CD4-positive, alpha-beta T cell treated with Interleukin-2 at 100 ng/mL for 4 hours (primary cell): ENCODE measurements around the gene LIN28B.

Source experiments
- DNase-seq: peaks from one replicate; pipeline ENCODE4 v3.0.0-alpha.2; 2020; ENCODE audit warnings: low spot score

The LIN28B gene

DNA sequence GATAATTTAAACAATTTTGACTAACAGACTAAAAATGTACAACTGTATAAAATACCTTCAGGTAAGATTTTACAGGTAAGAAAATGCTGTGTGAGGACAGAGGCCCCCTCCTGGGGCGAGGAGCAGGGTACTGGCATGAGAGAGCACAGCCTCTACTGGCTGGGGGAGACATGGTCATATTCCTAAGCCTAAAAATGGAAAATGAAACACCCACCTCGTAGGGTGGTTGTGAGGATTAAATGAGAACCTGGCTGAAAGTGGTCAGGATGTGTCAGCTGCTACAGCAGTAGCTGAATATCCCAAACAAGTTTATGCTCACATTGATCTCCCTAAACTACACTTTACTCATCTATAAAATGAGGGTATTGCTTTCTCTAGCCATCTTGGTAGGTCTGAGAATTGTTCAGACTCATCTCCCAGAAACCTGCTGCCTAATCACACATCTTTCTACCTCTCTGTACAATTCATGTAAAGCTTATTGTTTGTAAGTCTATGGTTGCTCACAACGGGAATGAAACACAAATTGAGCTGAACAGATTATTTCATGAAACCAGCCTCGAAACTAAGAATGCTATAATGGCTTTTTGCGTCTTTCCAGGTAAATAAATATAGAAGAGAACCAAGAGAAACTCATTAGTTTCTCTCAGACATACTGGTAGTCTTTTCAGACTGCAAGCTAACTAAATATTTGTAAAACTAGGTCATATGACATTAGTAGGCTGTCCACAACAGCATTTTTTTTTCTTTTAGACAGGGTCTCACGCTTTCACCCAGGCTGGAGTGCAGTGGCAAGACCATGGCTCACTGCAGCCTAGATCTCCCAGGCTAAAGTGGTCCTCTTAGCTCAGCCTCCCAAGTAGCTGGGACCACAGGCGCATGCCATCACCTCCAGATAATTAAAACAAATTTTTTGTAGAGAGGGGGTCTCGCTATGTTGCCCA, 153.3 kb downstream of the LIN28B start:
- no peak for DNase-seq

- no peak for DNase-seq
These were observed 154.2 kb downstream of the LIN28B start for GRCh38 chr6:105111105-105111504.

GRCh38 chr6:105111871-105112270, 155.0 kb downstream of the LIN28B start:
- DNase-seq: no peak

GRCh38 chr6:105112577-105112976, 155.7 kb downstream of the LIN28B start:
- no peak for DNase-seq

DNA sequence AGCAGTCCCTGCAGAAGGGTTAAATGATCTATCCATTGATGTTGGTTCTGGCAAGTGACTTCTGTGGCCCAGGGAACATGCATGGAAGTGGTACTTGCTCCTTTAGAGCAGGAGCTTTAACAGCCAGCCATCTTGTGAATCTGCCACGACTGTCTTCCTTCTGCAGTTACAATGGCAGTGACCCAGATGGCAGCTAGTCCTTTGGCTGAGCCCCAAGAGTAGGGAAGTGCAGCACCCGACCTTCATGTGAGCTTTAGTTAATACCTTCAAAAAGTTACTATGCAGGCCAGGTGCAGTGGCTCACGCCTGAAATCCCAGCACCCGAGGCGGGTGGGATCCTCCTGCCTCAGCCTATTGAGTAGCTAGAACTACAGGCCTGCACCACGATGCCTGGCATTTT, 156.5 kb downstream of the LIN28B start:
- no peak for DNase-seq

DNA sequence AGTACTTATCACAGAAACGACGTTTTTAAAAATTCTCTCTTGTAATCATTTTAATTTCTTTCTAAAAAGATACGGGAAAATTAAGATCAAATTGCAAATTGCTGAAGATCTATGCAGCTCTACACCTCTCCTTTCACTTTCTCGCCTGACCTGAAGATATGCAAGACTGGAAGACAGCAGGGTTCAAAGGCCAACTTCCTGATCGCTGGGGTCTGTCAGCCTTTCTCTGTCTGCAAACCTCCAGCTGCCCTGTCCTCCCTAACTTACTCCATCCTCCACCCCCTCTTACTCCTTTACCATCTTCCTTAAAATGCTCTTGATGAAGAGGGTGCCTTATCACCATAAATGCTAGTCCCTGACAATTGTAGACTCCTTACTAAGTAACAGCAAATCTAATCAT, 159.2 kb downstream of the LIN28B start:
- DNase-seq: no peak

- no peak for DNase-seq
These were observed 163.7 kb downstream of the LIN28B start for GRCh38 chr6:105120570-105120969.

- no peak for DNase-seq
These were observed 165.1 kb downstream of the LIN28B start for GRCh38 chr6:105121981-105122380.

DNA sequence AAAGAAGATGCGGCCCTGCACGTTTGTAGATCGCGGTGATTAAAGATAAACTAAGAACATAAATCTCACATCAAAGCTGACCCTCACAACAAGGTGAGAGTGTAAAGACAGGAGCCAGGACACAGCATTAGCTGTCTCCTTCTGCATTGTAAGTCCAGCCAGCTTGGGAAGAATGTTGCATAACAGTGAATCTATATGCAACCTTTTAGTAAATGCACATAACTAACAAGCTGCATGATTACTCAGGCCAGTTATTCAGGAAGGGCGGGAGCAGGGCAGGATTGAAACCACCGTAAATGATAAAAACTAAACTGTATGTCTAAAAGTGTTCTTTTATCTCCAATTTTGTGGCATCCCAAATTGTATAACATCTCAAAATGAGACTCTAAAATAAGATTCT, 165.8 kb downstream of the LIN28B start:
- no peak for DNase-seq
